ENCODE results near the gene ZNF823. TPM values are rescaled to one million over a fixed set of nuclear protein-coding genes. Genes with fewer than 3 reads are reported as not detected.
"Not testable (repeated sequence)": the region's sequence is repeated elsewhere in the genome, so short reads cannot be mapped to it uniquely, and the experiment has no call there.

The ZNF823 gene
- 3.6 and 6.1 TPM in 2 replicates for total RNA-seq (2014; rRNA removed; shearing (Covaris generic))

DNA sequence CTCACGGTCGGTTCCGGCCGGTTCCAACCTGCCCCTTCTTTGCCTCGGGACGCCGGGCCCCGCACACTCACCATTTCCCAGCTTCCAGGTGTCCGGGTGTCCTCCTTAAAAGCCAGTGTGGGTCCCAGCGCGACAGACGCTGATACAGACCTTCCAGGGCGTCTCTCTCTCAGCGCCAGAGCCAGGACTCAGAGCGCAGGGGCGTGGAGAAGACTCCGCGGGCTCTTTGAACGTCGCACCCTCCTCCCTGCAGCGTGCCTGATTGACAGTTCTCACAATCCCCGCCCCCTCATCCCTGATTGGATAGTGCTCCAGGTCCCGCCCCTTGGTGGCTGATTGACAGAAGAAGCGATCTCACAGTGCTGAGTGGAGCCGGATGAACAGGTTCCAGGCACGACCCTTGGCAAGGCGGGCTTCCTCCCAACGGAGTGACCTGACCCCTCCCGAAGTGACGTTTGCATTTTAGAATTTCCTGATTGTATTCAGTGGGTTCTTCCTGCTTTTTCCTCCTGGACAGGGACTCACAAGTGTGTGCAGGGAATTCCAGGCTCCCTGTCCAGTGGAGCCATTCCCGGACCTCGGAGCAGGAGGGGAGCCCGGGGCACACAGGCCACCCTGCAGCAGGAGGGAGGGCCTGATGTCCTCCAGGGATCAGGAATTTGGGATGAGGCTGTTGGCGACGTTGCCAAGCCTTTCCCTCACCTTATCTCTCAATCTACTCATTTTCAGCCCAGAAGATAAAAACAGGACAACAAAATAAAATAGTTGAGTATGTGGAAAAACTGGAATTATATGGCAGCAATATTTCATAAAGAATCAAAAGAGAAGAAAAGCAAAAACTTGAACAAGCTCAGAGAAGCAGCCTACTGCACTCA is at the start of gene ZNF823:
Gene ZNF823, minus strand, starts transcription at position 201 of the 875 bp plus-strand sequence. Its CDS starts 127 bp downstream, at position 74.
- peak; percentile 98 for DNase-seq (ENCODE audit: low spot score)

DNA sequence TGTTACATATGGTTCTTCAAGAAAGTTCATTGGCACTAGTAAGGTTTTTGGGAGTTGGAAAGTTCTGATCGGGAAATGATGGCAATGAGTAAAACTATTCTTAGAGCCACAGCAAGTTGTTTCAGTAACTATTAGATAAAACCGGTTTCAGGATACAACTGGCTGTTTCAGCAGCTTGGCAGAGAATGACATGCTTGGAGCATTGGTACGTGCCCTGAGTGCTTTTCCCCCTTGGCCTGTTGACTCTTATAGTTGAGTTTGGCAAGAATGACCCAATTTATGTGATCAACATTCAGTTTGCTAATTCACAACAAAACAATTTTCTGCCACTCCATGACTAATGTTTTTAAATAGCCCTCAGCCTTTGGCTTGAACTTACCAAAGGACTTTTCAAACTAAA is 48.8 kb upstream of the ZNF823 start:
- no peak for DNase-seq (ENCODE audit: low spot score)

DNA sequence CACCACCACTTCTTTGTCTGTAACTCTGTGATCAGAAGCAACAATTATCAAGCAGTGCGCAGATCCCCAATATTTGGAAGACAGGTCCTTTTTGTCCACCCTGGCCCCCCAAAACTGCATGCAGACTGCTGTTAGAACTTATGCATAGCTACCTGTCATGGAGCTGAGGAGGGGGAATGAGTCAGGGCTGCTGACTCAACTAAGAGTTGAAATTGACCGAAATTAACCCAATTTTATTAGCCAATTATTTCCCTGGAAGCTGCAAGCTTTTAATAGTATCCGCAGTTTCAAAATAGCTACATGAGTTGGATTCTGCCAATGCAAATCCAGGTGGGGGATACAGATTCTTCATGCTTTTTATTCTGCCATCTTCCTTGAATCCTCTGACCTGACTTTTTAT is 45.6 kb upstream of the ZNF823 start:
- no peak for DNase-seq (ENCODE audit: low spot score)

DNA sequence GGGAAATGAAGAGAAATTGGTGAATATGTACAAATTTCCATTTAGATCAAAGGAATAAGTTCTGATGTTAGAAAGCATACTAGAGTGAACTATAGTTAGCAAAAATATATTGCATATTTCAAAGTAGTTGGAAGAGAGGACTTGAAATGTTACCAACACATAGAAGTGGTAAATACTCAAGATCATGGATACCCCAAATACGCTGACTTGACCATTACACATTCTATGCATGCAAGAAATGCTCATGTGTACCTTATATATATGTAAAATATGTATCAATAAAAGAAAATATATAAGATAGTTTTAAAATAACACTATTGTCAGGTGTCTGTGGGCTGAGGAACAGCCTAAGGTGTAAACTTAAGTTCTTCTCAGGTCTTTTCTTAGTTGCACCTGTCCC is 45.0 kb upstream of the ZNF823 start:
- no peak for DNase-seq (ENCODE audit: low spot score)

DNA sequence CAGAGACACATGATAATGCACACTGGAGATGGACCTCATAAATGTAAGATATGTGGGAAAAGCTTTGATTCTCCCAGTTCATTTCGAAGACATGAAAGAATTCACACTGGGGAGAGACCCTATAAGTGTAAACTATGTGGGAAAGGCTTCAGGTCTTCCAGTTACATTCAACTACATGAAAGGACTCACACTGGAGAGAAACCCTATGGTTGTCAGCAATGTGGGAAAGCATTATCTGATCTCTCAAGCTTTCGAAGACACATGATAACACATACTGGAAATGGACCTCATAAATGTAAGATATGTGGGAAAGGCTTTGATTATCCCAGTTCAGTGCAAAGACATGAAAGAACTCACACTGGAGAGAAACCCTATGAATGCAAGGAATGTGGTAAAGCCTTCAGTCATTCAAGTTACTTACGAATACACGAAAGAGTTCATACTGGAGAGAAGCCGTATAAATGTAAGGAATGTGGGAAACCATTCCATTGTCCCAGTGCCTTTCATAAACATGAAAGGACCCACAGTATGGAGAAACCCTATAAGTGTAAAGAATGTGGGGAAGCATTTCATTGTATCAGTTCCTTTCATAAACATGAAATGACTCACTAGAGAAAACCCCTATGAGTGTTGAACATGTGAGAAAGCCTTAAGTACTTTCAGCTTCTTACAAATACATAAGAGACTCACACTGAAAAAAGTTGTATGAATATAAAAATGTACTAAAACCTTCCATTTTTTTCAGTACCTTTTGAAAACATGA is 42.7 kb upstream of the ZNF823 start:
- DNase-seq (ENCODE audit: low spot score) = no peak

DNA sequence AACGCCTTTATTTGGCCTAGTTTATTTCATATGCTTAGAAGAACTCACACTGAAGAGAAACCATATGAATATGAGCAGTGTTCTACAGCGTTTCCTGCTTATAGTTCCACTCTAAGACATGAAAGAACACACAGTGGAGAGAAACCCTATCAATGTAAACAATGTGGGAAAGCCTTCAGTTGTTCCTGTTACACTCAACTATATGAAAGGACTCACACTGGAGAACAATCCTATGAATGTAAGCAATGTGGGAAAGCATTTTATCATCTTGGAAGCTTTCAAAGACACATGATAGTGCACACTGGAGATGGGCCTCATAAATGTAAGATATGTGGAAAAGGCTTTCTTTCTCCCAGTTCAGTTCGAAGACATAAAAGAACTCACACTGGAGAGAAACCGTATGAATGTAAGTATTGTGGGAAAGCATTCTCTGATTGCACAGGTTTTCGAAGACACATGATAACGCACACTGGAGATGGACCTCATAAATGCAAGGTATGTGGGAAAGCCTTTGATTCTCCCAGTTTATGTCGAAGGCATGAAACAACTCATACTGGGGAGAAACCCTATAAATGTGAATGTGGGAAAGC is 41.8 kb upstream of the ZNF823 start:
- DNase-seq (ENCODE audit: low spot score) = no peak

DNA sequence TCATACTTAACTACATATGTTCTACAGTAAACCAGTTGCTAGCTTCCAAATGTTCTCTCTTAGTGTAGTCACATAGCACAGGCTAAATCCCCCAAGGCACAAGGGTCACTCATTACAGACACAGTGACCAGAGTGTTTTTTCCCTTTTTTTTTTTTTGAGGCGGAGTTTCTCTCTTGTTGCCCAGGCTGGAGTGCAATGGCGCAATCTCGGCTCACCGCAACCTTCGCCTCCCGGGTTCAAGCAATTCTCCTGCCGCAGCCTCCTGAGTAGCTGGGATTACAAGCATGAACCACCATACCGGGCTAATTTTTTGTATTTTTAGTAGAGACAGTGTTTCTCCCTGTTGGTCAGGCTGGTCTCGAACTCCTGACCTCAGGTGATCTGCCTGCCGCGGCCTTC is 37.9 kb upstream of the ZNF823 start:
- DNase-seq (ENCODE audit: low spot score) = not testable (repeated sequence)

DNA sequence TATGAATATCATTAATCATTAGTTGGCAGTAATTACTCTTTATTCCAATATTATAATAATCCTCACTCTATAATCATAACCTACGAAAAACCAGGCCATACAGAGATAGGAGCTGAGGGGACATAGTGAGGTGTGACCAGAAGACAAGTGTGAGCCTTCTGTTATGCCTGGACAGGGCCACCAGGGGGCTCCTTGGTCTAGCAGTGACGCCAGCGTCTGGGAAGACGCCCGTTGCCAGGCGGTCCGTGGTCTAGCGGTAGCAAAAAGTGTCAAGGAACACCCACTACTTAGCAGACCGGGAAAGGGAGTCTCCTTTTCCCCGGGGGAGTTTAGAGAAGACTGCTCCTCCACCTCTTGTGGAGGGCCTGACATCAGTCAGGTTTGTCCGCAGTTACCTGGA is 32.8 kb upstream of the ZNF823 start:
- peak; percentile 7 for DNase-seq (ENCODE audit: low spot score)

DNA sequence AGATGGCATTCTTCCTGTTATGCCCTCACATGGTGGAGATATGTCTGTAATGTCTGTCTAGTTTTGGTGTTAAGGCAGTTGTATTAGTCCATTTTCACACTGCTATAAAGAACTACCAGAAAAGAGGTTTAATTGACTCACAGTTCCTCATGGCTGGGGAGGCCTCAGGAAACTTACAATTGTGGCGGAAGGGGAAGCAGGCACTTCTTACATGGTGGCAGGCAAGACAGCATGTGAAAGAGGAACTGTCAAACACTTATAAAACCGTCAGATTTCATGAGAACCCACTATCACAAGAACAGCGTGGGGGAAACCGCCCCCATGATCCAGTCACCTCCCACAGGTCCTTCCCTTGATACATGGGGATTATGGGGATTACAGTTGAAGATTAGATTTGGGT is 31.2 kb upstream of the ZNF823 start:
- DNase-seq (ENCODE audit: low spot score) = no peak

DNA sequence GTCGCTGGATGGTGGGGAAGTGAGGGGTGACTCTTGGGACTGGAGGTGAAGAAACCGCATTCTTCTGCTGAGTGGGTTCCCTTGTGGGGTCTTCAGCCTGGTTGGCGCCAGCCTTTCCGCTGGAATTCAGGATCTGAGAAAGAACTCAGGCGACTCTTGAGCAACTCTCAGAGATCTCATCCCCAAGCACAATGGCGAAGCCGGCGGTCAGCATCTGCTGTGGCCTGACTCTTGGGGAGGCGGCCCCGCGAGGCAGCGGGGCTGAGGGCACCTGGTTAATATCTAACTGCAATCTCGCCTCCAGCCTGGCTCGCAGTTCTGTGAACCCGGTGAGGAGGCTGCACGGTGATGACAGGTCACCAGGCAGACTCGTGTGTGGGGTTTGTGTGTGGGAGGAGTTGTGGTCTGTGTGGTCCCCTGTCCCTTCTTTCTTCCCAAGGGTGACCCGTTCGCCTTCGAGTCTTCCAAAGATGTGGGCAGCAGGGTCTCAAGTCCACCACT is 28.9 kb upstream of the ZNF823 start:
- peak; percentile 60 for DNase-seq (ENCODE audit: low spot score)

DNA sequence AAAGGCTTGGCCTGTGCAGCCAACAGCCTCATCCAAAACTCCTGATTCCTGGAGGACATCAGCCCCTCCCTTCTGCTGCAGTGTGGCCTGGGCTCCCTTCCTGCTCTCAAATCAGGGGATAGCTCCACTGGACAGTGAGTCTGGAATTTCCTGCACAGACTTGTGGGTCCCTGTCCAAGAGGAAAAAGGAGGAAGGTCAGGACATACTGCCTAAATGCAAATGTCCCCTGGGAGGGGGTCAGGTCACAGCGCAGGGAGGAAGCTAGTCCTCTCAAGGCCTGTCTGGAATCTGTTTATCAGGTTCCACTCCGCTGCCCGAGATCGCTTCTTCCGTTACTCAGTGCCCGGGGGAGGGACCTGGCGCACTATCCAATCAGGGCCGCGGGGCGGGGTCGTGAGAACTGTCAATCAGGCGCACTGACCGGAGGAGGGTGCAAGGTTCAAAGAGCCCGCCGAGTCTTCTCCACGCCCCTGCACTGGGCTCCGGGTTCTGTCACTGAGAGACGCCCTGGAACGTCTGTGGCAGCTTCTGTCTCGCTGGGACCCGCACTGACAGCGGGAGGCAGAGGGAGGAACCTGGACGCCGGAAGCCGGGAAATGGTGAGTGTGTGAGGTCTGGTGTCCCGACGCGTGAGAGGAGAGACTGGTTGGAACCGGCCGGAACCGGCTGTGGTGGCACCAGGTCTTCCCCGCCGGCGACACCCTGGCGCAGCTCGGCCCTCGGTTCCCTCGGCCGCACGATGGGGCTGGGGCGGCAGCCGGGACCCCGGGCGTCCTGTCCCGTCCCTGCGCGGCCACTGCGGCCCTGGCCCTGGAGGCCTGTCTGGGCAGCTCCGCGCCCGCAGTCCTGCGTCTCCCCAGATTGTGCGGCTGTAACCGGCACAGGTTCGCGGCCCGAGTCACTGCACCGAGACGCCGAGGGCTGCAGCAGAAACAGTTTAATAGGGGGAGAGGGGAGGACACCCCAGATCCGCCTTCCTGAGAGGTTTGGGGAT is 28.1 kb upstream of the ZNF823 start, which contains the start of gene ZNF441:
Gene ZNF441, plus strand, starts transcription at position 404 of the 995 bp plus-strand sequence. Its CDS starts 194 bp downstream, at position 598.
- DNase-seq (ENCODE audit: low spot score) = peak; percentile 92

DNA sequence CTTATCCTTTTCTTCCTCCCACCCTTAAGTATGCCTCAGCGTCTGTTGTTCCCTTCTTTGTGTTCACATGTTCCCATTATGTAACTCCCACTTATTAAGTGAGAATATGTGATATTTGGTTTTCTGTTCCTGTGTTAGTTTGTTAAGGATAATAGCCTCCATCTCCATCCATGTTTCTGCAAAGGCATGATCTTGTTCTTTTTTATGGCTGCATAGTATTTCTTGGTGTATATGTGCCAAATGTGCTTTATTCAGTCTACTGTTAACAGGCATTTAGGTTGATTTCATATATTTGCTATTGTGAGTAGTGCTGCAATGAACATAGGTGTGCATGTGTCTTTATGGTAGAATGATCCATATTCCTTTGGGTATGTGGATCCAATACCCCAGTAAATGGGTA is 24.9 kb upstream of the ZNF823 start:
- DNase-seq (ENCODE audit: low spot score) = no peak

DNA sequence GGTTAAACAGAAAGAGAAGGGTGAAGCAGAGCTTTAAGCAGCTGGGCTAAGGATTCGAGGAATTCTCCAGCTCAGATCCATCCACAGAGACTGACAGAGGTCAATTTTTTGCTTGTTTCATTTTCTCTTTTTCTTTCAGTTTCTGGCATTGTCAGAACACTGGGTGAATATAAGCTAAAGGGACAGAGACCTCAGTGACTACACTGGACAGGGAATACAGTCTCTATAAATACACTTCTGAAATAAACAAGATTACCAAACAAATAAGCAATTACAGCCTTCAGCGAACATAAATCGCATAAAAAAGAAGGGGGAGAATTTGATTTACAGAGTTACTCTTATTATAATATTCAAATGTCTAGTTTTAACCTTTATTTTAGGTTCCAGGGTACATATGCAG is 24.4 kb upstream of the ZNF823 start:
- DNase-seq (ENCODE audit: low spot score) = no peak

DNA sequence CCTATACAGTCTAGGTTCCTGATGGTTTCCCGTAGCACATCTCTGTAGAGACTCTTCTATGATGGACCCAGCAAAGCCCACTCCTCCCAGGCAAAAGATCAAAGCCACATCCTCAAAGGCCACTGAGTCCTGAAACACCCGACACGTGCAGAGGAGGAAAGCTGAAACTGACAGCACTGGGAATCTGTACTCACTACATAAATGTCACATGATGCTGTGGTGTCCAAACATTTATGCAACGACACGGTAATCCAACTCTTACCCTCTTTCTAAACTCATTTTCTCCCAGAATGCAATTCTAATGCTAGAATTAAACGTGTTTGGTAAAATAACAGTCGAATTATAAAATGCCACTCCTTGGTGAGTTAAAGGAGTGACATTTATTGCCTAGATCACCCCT is 21.1 kb upstream of the ZNF823 start:
- no peak for DNase-seq (ENCODE audit: low spot score)

DNA sequence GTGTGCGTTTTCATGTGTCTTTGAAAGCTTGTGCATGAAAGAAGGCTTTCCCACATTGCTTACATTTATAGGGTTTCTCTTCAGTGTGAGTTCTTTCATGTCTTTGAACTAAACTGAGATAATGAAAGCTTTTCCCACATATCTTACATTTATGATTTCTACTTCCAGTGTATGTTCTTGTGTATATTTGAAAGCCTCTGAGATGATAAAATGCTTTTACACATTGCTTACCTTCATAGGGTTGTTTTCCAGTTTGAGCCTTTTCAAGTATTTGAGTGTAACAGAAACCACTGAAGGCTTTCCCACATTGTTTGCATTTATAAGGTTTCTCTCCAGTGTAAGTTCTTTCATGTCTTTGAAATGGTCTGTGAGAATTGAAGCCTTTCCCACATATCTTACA is 18.2 kb upstream of the ZNF823 start:
- no peak for DNase-seq (ENCODE audit: low spot score)

DNA sequence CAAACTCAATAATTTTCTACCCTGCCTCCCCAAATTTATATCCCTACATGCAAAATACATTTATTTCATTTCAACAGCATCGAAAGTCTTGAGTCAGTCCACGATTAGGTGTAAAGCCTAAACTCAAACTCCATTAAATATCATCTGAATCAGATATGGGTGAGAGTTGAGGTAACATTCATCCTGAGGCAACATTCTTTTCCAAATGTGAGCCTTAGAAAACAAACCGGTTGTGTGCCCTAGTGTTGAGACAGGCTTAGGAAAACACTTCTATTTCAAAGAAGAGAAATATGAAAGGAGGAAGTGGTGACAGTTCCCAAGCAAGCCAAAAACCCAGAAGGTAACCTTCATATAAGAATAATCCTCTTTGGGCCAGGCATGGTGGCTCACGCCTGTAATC is 15.9 kb upstream of the ZNF823 start:
- no peak for DNase-seq (ENCODE audit: low spot score)

DNA sequence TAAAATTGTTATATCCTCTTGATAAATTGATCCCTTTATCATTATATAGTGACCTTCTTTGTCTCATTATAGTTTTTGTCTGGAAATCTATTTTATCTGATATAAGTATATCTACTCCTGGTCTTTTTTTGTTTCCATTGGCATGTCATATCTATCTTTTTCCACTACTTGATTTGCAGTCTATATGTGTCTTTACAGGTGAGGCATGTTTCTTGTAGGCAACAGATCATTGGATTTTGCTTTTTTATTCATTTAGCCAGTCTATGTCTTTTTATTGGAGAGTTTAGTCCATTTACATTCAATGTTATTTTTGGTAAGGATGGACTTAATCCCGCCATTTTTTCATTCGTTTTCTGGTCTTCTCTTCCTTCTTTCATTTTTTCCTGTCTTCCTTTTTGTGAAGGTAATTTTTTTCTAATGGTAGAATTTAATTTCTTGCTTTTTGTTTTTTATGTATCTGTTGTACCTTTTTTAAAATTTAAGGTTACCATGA is 13.5 kb upstream of the ZNF823 start:
- no peak for DNase-seq (ENCODE audit: low spot score)

DNA sequence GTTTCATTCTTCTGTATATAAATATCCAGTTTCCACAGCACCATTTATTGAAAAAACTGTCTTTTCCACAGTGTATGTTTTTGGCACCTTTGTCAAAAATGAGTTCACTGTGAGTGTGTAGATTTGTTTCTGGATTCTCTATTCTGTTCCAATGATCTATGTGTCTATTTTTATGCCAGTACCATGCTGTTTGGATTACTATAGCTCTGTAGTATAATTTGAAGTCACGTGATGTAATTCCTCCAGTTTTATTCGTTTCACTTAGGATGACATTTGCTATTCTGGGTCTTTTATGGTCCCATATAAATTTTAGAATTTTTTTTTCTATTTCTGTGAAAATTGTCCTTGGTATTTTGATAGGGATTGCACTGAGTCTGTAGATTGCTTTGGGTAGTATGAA is 11.0 kb upstream of the ZNF823 start:
- DNase-seq (ENCODE audit: low spot score) = no peak

DNA sequence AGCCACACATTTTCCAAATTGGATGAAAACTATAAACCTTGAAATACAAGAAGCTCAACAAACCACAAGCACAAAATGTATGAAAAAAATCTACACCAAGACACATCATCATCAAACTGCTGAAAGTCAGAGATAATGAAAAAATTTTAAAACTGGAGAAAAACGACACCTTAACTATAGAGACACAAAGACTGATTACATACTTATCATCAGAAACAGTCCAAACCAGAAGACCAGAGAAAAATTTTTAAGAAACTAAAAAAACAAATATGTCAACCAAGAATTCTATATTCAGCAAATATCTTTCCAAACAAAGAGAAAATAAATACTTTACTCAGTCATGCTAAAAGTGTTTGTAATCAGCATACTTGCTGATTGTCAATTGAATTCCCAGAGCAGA is 8.5 kb upstream of the ZNF823 start:
- no peak for DNase-seq (ENCODE audit: low spot score)

DNA sequence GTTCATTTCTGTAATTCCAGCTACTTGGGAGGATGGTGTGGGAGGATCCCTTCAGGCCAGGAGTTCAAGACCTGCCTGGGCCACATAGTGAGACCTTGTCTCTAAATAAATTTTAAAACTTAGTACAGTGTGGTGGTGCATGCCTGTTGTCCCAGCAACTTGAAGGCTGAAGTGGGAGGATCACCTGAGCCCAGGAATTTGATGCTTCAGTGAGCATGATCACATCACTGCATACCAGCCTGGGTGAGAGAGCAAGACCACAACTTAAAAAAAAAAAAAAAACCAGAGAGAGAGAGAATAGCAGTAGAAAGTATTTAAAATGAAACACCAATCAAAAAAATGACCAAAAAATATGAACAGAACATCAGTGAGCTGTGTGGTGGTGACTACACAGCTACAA is 7.1 kb upstream of the ZNF823 start:
- no peak for DNase-seq (ENCODE audit: low spot score)
